Lower leg skin (tissue), 4 donors: ENCODE results near the gene PLCH2. TPM values are rescaled to one million over a fixed set of nuclear protein-coding genes. Genes with fewer than 3 reads are reported as not detected.

Experiments
- DNase-seq, 2 donors: peaks; one replicate each; pipeline ENCODE4 v3.0.0-alpha.2; 2019; ENCODE audit warnings: low spot score in 2 of 2
- H3K4me3 ChIP-seq: fragments of 200-600 bp; sonication (generic); 2 replicates; pipeline ENCODE4 v1.5.1; 2017; ENCODE audit warnings: mild to moderate bottlenecking, low read depth; ENCODE audit not compliant: poor library complexity, severe bottlenecking
- CTCF ChIP-seq, 3 donors: fragments of 450-650 bp; IDR thresholded peaks; one replicate each; pipeline ENCODE4 v1.5.1; 2016; ENCODE audit warnings: antibody characterized with exemption in 3 of 3, mild to moderate bottlenecking in 3 of 3, moderate library complexity in 2 of 3
- POLR2A ChIP-seq, 2 donors: fragments of 450-650 bp; IDR thresholded peaks; one replicate each; pipeline ENCODE4 v1.6.1; 2016 to 2017; ENCODE audit warnings: antibody characterized with exemption in 2 of 2, mild to moderate bottlenecking in 1 of 2, moderate library complexity in 1 of 2
- WGBS, 2 donors: methylation state at CpG; one replicate each; pipeline ENCODE4 v1.1.5; 2018; 5-methylcytosine and 5-hydroxymethylcytosine counted together
- intact Hi-C: fragments of 100-400 bp; cut with DNase I; formaldehyde crosslinking; loops from one replicate; pipeline ENCODE4 v1.15.0; 2023; ENCODE audit warnings: low total_unique reads
- total RNA-seq, 4 donors: library from RNA; depleted of rRNA; stranded (reverse); fragments of >200 nt; gene quantifications; one replicate each; pipeline ENCODE4 v1.1.0, GENCODE V29; 2016

PLCH2 gene
- total RNA-seq, 4 donors from 2014 or later, result 83.2 to 170 (median 115) TPM

GRCh38 chr1:2429780-2430591 is 46.1 kb upstream of the PLCH2 start:
- intact Hi-C loops, result no loop called here
- DNase-seq, result no peak
- TF ChIP-seq CTCF (IDR thresholded peaks at IDR 0.05) (no peak), POLR2A (IDR thresholded peaks at IDR 0.05) (no peak)

DNA sequence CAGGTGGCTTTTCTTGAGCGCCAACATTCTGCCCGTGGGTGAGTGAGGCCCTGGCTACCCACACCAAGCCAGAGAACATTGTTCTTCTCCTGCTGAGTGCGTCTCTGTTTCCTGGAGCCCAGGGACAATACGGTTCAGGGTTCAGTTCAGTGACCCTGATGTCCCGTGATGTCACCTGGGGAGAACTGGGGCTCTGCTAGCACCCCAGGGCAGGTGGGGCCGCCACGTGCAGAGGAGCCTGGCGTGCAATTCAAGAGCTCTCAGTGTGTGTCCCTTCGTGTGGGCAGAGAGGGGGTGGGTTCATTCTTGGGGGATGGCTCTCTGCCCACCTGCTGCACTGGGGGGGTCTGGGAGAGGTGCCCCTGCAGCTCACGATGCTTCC is 45.5 kb upstream of the PLCH2 start:
- H3K4me3 ChIP-seq, result no peak overlapping the region
- intact Hi-C loops, result no loop called here
- no peak for DNase-seq
- no peak for TF ChIP-seq POLR2A (IDR thresholded peaks at IDR 0.05)
- no peak for TF ChIP-seq CTCF (IDR thresholded peaks at IDR 0.05)
- WGBS, 2 donors, result 54 to 58% methylated on average over 10 of the region's 10 CpGs

More at GRCh38 chr1:2429780-2430591, 46.1 kb upstream of the PLCH2 start:
- no peak overlapping the region for H3K4me3 ChIP-seq
- 81 to 84% methylated on average over 20 of the region's 20 CpGs for WGBS, 2 donors

DNA sequence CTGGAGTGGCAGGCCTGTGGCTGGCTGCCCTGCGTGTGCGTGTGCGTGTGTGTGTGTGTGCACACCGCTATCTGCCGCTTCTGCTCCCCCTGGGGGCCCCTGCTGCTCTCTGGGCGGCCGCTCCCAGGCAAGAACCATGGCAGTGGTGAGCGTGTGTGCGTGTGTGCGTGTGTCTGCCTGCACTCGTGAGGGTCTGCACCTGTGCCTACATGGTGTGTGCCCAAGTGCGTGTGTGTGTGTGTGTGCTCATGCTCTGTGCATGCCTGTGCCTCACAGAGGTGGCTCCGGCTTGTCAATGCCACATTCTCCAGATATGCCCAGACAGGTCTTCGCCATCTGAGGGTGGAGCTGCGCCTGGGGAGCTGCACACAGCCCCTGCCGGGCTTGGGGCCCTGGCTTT is 45.0 kb upstream of the PLCH2 start:
- H3K4me3 ChIP-seq, result no peak overlapping the region
- 36 to 46% methylated on average over 12 to 15 of the region's 16 CpGs for WGBS, 2 donors
- no peak for DNase-seq
- intact Hi-C loops, result no loop called here
- TF ChIP-seq POLR2A (IDR thresholded peaks at IDR 0.05) (no peak), CTCF (IDR thresholded peaks at IDR 0.05) (no peak)

- TF ChIP-seq POLR2A (IDR thresholded peaks at IDR 0.05), result no peak
- no peak for TF ChIP-seq CTCF (IDR thresholded peaks at IDR 0.05)
- intact Hi-C loops, result no loop called here
Measured at GRCh38 chr1:2431518-2431917, 44.6 kb upstream of the PLCH2 start.

DNA sequence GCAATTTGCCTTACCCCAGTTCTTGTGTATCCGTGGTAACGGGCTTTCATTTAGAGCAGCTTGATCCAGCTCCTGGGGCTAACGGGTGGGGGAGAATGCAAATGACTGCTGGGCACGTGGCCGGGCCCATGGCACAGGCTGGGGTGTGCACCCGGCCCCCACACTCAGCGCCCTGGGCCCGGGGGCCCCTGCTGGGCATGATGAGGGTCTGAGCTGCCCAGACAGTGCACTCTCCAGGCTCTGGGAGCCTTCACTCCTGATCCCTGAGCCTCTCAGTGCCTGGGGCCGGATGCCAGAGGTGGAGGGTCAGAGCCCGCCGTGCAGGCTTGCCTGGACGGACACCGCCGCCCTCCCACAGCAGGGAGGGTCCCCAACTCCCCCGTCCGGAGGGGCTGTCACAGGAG is 43.6 kb upstream of the PLCH2 start:
- 37 to 49% methylated on average over 10 to 15 of the region's 16 CpGs for WGBS, 2 donors
- intact Hi-C loops, result no loop called here
- no peak for DNase-seq
- no peak overlapping the region for H3K4me3 ChIP-seq
- TF ChIP-seq POLR2A (IDR thresholded peaks at IDR 0.05), result no peak
- TF ChIP-seq CTCF (IDR thresholded peaks at IDR 0.05), result no peak

More at GRCh38 chr1:2431518-2431917, 44.6 kb upstream of the PLCH2 start:
- 24 to 34% methylated on average over 5 to 7 of the region's 10 CpGs for WGBS, 2 donors
- DNase-seq, result no peak
- no peak overlapping the region for H3K4me3 ChIP-seq
